Fibroblast of the conjunctiva (primary cell): ENCODE results near the gene CD70.
A peak's percentile ranks its signal among the peaks of the same experiment; 100 is the strongest.
"Not testable (repeated sequence)": the region's sequence is repeated elsewhere in the genome, so short reads cannot be mapped to it uniquely, and the experiment has no call there.

Experiments
- DNase-seq: peaks from one replicate; pipeline ENCODE4 v3.0.0-alpha.2; 2010; ENCODE audit warnings: low read depth

CD70 gene, protein sequence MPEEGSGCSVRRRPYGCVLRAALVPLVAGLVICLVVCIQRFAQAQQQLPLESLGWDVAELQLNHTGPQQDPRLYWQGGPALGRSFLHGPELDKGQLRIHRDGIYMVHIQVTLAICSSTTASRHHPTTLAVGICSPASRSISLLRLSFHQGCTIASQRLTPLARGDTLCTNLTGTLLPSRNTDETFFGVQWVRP

GRCh38 chr19:6590827-6591319 lies at the start of gene CD70:
Gene CD70 (minus strand): TSS chr19:6591150. CDS start chr19:6591002, 148 bp downstream.
- DNase-seq, result no peak

DNA sequence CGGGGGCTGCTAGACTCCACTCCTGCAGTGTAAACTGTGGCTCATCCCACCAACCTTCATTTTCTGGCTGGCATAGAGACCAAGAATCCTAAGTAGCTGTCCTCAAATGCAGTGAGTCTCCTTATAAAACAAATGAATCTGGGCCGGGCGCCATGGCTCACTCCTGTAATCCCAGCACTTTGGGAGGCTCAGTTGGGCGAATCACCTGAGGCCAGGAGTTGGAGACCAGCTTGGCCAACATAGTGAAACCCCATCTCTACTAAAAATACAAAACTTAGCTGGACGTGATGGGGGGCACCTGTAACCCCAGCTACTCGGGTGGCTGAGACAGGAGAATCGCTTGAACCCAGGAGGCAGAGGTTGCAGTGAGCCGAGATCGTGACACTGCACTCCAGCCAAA lies 49.4 kb upstream of the CD70 start:
- not testable (repeated sequence) for DNase-seq

GRCh38 chr19:6639439-6639838 lies 48.5 kb upstream of the CD70 start:
- no peak for DNase-seq

GRCh38 chr19:6633456-6633813 lies 42.5 kb upstream of the CD70 start:
- not testable (repeated sequence) for DNase-seq

DNA sequence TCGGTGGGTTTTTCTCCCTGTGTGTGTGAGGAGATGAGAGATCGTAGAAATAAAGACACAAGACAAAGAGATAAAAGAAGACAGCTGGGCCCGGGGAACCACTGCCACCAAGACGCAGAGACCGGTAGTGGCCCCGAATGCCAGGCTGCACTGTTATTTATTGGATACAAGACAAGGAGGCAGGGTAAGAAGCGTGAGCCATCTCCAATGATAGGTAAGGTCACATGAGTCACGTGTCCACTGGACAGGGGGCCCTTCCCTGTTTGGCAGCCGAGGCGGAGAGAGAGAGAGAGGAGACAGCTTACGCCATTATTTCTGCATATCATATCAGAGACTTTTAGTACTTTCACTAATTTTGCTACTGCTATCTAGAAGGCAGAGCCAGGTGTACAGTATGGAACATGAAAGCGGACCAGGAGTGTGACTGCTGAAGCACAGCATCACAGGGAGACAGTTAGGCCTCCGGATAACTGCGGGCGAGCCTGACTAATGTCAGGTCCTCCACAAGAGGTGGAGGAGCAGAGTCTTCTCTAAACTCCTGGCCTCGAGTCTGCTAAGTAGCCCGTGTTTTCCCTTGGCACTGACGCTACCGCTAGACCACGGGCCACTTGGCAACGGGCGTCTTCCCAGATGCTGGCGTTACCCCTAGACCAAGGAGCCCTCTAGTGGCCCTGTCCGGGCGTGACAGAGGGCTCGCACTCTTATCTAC lies 42.0 kb upstream of the CD70 start:
- peak; percentile 30 for DNase-seq

DNA sequence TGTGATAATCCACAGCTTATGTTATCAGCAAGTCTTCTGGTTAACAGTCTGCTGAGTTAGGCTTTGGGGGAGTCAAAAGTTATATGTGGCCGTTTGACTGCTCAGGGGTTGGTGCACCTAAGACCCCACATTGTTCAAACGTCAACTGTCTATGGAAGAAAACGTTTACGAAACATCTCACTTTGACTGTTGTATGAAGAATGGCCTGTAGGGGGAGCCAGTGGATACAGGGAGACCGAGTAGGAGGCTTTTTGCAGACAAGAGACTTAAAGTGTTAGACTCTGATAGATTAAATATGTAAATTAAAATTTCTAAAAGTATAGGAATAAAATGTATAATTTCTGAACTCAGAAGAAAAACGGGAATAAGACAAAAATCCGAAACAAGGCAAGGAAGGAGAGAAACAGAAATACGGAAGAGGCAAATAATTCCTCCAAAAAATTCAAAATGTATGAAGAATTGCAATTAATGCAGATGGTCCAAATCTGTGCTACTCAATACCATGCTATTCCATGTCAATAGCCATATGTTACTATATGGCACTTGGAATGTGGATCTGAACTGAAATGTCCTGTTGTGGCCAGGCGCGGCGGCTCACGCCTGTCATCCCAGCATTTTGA lies 41.2 kb upstream of the CD70 start:
- DNase-seq, result peak; percentile 56

DNA sequence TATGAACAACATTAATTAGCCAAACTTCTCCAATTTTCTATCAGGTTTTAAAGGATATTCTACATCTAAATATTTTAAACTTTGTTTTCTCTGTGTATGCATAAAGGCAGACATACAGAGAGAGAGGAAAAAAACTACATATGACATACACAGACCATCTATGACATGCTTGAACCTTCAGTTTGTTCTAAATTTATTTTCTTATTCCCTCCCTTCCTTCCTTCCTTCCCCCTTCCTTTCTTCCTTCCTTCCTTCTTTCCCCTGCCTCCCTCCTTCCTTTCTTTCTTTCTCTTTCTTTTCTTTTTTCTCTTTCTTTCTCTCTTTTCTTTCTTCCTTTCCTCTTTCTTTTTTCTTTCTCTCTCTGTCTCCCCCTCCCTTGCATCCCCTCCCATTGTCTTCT lies 35.8 kb upstream of the CD70 start:
- DNase-seq, result no peak

GRCh38 chr19:6617374-6617773 lies 26.4 kb upstream of the CD70 start:
- DNase-seq, result no peak

- DNase-seq, result no peak
Measured at GRCh38 chr19:6616011-6616410, 25.1 kb upstream of the CD70 start.

DNA sequence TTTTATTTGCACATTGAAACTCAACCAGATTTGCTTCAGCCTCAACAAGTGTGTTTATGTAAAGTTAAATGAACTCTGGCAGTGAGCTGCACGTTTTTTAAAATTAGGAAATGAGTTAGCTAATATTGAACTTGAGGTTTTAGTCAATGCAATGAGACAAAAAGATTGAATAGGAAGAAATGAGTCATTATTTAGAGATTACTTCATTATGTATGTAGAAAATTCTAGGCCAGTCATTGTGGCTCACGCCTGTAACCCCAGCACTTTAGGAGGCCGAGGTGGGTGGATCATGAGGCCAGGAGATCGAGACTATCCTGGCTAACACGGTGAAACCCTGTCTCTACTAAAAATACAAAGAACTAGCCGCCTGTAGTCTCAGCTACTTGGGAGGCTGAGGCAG lies 22.8 kb upstream of the CD70 start:
- no peak for DNase-seq

DNA sequence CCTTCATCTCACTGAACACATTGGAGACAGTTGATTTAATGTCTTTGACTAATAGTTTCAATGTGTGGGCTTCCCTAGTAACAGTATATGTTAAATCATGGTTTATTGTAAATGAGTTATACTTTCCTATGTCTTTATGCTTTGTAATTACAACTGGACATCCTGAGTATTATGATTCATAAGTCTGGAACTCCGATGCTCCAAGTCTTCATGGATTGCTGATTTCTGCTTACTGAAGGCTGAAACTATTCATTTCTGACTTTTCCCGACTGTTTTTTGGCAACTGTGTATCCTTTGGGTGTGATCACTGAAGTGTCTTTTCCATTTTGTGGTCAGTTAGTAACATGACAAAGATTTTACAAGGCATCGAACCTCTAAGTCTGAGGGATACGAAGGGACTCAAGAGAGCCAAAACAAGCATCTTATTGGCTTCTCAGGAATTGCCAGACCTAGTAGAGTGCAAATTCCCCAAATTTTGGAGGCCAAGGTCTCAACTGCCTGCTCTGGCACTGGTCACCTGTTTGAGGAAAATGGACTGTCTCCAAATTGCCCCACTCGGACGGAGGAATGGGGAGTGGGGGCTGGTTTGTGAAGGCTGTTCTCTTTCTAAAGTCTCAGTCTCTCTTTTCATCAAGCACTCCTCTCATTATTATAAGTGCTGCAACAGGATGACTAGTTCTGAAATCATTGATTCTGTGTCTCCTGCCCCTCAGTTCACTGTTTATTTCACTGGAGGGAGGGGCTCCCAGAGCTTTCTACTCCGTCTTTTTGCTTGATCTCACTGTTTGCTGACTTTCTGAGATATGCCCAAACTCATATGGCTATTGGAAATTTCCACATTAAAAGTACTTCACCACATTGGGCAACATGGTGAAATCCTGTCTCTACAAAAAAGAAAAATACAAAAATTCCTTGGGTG lies 20.2 kb upstream of the CD70 start:
- peak; percentile 94 for DNase-seq

GRCh38 chr19:6608940-6609339 lies 18.0 kb upstream of the CD70 start:
- DNase-seq, result no peak

DNA sequence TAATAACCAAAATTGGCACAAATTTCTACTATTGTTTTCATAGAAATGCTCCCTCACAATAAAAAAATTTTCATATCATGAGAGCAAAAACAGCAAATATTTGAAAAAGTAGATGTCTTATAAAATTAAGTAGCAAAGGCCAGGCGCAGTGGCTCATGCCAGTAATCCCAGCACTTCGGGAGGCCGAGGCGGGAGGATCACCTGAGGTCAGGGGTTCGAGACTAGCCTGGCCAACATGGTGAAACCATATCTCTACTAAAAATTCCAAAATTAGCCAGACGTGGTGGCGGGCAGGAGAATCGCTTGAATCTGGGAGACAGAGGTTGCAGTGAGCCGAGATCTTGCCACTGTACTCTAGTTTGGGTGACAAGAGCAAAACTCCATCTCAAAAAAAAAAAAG lies 17.2 kb upstream of the CD70 start:
- not testable (repeated sequence) for DNase-seq

DNA sequence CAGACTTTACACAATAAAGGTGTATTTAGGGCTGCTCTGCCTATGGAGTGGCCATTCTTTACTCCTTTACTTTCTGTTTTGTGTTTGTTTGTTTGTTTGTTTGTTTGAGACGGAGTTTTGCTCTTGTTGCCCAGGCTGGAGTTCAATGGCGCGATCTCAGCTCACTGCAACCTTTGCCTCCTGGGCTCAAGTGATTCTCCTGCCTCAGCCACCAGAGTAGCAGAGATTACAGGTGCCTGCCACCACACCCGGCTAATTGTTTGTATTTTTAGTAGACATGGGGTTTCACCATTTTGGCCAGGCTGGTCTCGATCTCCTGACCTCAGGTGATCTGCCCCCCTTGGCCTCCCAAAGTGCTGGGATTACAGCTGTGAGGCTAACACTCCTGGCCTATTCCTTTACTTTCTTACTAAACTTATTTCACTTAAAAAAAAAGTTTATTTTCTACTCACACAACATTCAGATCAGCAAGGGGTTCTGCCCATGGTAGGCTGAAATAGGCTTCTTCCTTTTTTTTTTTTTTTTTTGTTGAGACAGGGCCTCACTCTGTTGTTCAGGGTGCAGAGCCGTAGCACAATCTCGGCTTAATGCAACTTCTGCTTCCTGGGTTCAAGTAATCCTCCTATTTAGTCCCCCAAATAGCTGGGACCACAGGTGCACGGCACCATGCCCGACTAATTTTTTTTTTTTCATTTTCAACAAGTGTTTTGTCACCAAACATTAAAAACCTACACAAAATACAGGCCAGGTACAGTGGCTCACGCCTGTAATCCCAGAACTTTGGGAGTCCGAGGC lies 15.5 kb upstream of the CD70 start:
- not testable (repeated sequence) for DNase-seq

DNA sequence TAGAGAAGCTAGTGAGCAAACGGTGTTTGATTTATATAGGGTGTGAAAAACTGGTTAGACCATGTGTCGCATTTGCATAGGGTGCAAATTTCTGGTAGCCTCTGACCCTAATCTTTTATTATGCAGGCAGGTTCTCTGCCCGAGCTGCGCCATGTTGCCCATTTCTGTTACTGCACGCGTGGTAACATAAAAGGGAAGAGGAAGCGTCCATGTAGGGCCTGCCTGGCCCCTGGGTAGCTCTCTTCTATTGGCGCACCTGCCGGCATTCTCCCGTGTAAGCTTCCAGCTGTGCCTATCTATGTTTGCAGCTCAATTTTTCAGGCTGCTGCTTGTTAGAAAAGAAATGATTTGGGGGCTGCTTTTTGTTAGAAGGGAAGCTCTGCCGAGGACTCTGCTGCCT lies 14.0 kb upstream of the CD70 start:
- no peak for DNase-seq

DNA sequence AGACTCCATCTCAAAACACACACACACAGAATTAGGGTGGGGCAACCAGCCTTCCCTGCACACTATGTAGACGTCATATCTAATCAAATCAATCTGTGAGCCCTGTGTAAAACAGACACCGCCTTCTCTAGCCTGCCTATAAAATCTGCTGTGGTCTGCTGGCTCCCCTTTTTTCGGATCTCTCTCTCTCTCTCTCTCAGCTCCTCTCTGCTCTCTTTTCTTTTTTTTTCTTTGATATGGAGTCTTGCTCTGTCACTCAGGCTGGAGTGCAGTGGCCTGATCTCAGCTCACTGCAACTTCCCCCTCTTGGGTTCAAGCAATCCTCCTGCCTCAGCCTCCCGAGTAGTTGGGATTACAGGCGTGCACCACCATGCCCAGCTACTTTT lies 11.8 kb upstream of the CD70 start:
- DNase-seq, result no peak

DNA sequence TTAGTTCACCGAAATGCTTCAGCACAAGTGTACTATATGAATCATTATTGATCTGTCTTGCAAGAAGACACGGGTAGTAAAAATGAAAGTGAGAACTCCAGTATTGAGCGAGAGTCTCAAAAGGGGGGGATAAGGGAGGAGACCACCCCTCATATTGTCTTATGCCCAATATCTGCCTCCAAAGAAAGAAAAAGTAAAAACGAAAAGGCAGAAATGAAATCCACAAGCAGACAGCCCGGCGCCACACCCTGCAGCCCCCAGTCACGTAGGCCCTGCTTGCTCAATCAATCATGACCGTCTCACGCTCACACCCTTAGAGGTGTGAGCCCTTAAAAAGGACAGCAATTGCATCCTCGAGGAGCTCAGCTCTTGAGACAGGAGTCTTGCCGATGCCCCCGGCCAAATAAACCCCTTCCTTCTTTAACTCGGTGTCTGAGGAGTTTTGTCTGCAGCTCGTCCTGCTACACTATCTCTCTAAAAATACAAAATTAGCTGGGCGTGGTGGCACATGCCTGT lies 10.6 kb upstream of the CD70 start:
- DNase-seq, result not testable (repeated sequence)

GRCh38 chr19:6600951-6601536 lies 10.1 kb upstream of the CD70 start:
- DNase-seq, result not testable (repeated sequence)

DNA sequence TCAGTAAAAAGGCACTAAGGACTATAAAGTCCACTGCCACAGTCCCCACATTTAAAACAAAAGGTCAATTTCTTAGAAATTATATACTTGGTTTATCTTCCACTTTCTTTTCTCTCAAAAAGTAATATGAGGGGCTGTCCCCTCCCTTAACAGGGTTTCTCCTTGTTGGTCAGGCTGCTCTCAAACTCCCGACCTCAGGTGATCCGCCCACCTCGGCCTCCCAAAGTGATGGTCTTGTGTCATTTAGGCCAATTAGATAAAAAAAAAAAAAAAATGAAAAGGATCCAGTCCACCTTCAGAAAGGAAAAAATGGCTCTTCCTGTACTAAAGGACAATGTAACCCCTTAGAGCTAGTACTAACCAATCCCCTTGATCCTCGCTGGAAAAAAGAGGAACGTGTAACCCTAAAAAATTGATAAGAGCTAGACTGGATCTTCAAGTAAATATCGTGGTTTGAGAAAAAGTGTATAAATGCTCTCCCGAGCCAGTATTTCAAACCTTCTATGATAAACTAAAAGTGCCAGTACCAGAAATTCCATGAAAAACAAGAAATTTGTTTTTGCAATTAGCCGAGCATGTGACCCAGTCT lies 9.0 kb upstream of the CD70 start:
- DNase-seq, result no peak

DNA sequence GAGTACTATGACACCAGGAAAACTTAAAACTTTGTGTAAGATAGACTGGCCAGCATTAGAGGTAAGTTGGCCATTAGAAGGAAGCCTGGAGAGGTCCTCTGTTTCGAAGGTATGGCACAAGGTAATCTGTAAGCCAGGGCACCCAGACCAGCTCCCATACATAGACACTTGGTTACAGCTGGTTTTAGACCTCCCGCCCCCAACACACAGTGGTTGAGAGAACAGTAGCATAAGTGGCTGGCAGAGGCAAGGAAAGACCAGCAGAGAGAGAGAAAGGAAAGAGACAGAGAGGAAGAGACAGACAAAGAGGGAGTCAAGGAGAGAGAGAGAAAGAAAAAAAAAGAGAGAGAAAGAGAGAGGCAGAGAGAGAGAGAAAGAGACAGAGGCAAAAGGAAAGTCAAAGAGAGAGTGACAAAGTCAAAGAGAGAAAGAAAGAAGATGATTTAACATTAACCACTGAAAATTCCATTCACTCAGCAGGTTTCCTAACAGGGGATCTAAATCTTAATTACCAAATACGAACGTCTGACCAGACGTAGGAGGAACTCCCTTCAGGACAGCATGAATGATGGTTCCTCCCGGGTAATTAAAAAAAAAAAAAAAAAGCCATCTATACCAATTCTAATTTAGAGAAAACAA lies 7.4 kb upstream of the CD70 start:
- not testable (repeated sequence) for DNase-seq
